Fibroblast of pulmonary artery (primary cell): Measurements from ENCODE around the gene CCRL2.
"Not testable (repeated sequence)": the region's sequence is repeated elsewhere in the genome, so short reads cannot be mapped to it uniquely, and the experiment has no call there.

ENCODE experiments used
- DNase-seq: peaks from one replicate; pipeline ENCODE4 v3.0.0-alpha.2; 2010; ENCODE audit warnings: low read depth
- H3K4me3 ChIP-seq: replicated peaks from 2 replicates; pipeline ENCODE4 v1.5.1; 2011; ENCODE audit warnings: low read depth, mild to moderate bottlenecking, control low read depth, low read length, moderate library complexity
- TF ChIP-seq, protein P1 (sequence below): IDR thresholded peaks from 2 replicates; pipeline ENCODE4 v1.5.1; 2011; ENCODE audit warnings: mild to moderate bottlenecking, control low read depth, low read length, inconsistent platforms; ENCODE audit errors: missing control alignments

CCRL2 gene

GRCh38 chr3:46420931-46421330 is 13.9 kb downstream of the CCRL2 start:
- TF ChIP-seq, protein P1, sequence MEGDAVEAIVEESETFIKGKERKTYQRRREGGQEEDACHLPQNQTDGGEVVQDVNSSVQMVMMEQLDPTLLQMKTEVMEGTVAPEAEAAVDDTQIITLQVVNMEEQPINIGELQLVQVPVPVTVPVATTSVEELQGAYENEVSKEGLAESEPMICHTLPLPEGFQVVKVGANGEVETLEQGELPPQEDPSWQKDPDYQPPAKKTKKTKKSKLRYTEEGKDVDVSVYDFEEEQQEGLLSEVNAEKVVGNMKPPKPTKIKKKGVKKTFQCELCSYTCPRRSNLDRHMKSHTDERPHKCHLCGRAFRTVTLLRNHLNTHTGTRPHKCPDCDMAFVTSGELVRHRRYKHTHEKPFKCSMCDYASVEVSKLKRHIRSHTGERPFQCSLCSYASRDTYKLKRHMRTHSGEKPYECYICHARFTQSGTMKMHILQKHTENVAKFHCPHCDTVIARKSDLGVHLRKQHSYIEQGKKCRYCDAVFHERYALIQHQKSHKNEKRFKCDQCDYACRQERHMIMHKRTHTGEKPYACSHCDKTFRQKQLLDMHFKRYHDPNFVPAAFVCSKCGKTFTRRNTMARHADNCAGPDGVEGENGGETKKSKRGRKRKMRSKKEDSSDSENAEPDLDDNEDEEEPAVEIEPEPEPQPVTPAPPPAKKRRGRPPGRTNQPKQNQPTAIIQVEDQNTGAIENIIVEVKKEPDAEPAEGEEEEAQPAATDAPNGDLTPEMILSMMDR, result no peak
- H3K4me3 ChIP-seq, result no peak overlapping the region
- no peak for DNase-seq

DNA sequence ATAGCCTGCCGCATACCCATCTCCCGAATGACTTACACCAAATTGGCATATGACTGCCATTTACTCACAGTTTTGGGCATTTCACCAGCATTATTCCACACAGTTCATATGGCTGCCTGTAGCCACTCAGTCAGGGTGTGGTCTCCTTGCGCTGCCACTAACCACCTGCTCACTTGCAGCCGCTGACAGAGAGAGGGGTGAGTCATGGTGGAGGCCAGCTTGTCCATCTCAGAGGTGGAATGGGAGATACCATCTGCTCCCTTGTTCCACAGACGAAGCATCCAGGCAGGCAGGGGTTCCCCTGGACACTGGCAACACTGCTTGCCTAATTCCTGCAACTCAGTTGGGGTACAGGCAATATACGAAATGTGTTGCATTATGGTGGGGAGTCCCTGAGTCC is 15.6 kb downstream of the CCRL2 start:
- DNase-seq, result peak; percentile 13
- no peak overlapping the region for H3K4me3 ChIP-seq
- TF ChIP-seq, protein P1, result no peak

GRCh38 chr3:46423588-46423987 is 16.5 kb downstream of the CCRL2 start:
- DNase-seq, result peak; percentile 42
- TF ChIP-seq, protein P1, result no peak

DNA sequence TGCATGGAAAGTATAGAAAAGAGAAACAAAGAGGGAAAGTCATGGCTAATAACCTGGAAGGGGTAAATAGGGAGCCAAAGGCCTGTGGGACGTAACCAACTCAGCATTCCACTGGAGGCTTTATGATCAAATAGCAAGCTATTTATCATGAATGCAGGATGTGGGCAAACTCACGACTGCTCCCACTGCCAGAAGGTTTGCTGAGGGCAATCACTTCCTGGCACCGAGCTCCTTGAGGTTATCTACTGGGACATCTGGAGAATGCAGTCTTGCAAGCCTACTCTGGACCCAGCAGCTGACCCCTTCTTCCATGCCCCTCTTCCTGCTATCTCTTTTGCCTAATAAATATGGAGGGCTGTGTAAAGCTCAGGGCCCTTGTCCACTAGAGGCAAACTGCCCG is 19.4 kb downstream of the CCRL2 start:
- H3K4me3 ChIP-seq, DNase-seq: not testable (repeated sequence)

More at GRCh38 chr3:46423588-46423987, 16.5 kb downstream of the CCRL2 start:
- H3K4me3 ChIP-seq, result no peak overlapping the region

- peak; percentile 24 for DNase-seq
These were observed 20.3 kb downstream of the CCRL2 start for GRCh38 chr3:46427404-46427803.

DNA sequence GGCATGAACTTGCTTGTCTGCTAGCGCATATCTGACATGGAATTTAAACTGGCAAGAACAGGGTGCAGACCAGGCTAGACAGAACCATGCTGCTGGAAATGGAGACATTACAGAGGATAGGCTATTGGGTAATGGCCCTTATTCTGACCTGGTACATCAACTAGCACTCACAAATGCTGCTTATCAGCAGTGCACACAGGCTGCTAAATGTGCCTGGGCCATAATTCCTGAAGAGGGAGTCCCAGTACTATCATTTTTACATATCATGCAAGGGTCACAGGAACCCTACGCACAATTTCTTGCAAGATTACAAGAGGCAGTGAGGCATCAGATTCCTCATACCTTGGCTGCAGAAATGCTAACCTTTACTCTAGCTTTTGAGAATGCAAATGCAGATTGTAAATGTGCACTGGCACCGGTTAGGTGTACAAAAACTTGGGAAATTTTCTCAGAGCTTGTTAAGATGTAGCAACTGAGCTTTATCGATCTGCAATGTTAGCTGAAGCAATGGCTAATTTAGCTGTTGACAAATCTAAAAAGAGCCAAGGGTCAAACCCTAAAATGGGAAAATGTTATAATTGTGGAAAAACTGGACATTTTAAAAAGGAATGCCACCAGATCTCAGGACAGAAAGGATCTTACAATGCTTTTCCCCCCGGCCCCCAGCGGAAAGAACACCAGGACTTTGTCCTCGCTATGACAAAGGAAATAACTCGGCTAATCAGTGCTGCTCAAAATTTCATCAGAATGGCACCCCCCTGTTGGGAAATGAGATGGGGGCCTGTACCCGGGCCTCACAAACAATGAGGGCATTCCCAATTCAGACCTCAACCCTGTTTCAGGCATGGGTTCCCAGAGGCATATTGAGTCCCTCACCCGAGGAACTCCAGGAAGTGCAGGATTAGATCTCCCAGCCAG is 21.1 kb downstream of the CCRL2 start:
- H3K4me3 ChIP-seq, result no peak overlapping the region
- DNase-seq, result no peak
- TF ChIP-seq, protein P1, result no peak

More at GRCh38 chr3:46427404-46427803, 20.3 kb downstream of the CCRL2 start:
- H3K4me3 ChIP-seq, result not testable (repeated sequence)

- no peak for DNase-seq
These were observed 22.2 kb downstream of the CCRL2 start for GRCh38 chr3:46429250-46429649.

More at GRCh38 chr3:46429250-46429649, 22.2 kb downstream of the CCRL2 start:
- TF ChIP-seq, protein P1, result no peak
- H3K4me3 ChIP-seq, result no peak overlapping the region
